ENCODE measurements around the gene MUSTN1.

Gene MUSTN1

DNA sequence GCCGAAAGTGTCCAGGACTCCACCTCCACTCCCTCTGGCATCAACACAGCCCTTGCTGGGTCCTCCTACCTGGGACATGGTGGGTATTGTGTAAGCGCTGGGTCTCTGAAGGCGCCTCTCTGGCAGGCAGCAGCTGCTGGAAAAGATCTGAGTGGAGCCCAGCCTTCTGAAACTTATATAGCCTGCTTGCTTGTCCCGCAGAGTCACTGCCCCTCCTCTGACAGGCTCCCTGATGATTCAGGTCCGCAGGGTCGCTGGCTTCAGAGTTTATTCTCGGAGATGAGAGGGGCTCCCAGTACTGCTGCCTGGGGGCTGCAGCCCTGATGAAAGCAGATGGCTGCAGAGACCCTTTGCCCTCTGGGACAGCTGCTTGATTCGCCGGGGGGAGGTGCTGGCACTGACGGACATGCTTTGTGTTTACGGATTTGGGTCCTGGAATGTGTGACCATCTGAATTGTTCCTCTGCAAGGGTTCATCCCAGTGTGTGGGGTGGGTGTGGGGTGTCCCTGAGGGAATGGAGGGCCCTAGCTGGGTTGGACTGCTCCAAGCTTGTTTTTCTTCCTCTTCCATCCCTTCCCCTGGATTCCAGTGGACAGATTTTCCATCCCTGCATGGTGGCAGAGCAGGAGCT lies at the start of gene MUSTN1:
MUSTN1 (minus strand) TSS at position 149 of the 631 bp plus-strand sequence; CDS start at position 78, 71 bp downstream.
- Histone ChIP-seq H4K20me1 (ENCODE audit: insufficient read depth, low read length) (no peaks in the 10 kb centered on the region), H3K9me2 (replicated peaks; ENCODE audit: insufficient read depth, low read length) (no peaks in the 10 kb centered on the region), H3K4me3 (ENCODE audit: low read length) (no peak within 1 kb of the TSS), H3K9me3 (replicated peaks; ENCODE audit: insufficient read depth, low read length) (no peaks in the 10 kb centered on the region), H3K36me3 (replicated peaks; ENCODE audit: insufficient read depth, low read length) (no peaks in the 10 kb centered on the region), H2AFZ (ENCODE audit: low read length) (no peak within 1 kb of the TSS), H3F3A (ENCODE audit: insufficient read depth, low read length) (no peaks in the 10 kb centered on the region), H3K79me2 (ENCODE audit: low read length) (no peaks in the 10 kb centered on the region), H3K4me1 (ENCODE audit: low read length) (no peaks in the 10 kb centered on the region), H3K9ac (ENCODE audit: low read length) (no peak within 1 kb of the TSS), H3K27me3 (replicated peaks; ENCODE audit: insufficient read depth, low read length) (no peaks in the 10 kb centered on the region), H3K4me2 (ENCODE audit: low read depth, low read length) (no peak within 1 kb of the TSS), H3K27ac (ENCODE audit: low read length) (no peak within 1 kb of the TSS)
- no peak for DNase-seq
- no peak for TF ChIP-seq EZH2 (optimal IDR thresholded peaks at IDR 0.05; ENCODE audit: low read depth, low read length)
- TF ChIP-seq EZH2phosphoT487 (IDR thresholded peaks at IDR 0.05; ENCODE audit: low read length): no peak

DNA sequence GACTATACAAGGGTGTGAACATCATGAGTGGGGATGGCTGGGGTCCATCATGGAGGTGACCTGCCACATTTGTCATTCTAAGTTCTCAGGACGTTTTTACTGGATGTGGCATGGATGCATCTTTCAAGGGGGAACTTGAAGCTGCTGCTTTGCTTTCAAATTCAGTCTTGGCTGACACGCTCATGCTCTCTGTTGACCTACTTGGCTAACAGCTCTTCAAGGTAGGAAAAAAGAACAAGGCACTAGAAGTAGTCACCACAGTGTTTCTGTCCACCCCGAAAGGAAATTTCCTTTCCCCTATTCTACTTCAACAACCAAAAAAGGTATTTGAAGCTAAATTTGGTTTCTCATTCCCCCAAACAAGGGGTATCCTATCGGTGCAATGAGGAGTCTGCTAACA lies 47.6 kb upstream of the MUSTN1 start:
- H3K9ac ChIP-seq (ENCODE audit: low read length): no peak overlapping the region
- H3K27me3 ChIP-seq (replicated peaks; ENCODE audit: insufficient read depth, low read length): no peaks in the 10 kb centered on the region
- no peak for DNase-seq
- no peaks in the 10 kb centered on the region for H3K9me3 ChIP-seq (replicated peaks; ENCODE audit: insufficient read depth, low read length)
- no peaks in the 10 kb centered on the region for H4K20me1 ChIP-seq (ENCODE audit: insufficient read depth, low read length)
- H2AFZ ChIP-seq (ENCODE audit: low read length): no peak overlapping the region
- no peaks in the 10 kb centered on the region for H3K36me3 ChIP-seq (replicated peaks; ENCODE audit: insufficient read depth, low read length)
- H3K4me1 ChIP-seq (ENCODE audit: low read length): no peaks in the 10 kb centered on the region
- H3K4me2 ChIP-seq (ENCODE audit: low read depth, low read length): no peak overlapping the region
- TF ChIP-seq, protein P1, sequence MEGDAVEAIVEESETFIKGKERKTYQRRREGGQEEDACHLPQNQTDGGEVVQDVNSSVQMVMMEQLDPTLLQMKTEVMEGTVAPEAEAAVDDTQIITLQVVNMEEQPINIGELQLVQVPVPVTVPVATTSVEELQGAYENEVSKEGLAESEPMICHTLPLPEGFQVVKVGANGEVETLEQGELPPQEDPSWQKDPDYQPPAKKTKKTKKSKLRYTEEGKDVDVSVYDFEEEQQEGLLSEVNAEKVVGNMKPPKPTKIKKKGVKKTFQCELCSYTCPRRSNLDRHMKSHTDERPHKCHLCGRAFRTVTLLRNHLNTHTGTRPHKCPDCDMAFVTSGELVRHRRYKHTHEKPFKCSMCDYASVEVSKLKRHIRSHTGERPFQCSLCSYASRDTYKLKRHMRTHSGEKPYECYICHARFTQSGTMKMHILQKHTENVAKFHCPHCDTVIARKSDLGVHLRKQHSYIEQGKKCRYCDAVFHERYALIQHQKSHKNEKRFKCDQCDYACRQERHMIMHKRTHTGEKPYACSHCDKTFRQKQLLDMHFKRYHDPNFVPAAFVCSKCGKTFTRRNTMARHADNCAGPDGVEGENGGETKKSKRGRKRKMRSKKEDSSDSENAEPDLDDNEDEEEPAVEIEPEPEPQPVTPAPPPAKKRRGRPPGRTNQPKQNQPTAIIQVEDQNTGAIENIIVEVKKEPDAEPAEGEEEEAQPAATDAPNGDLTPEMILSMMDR (IDR thresholded peaks at IDR 0.05; ENCODE audit: low read length): no peak
- TF ChIP-seq EZH2 (optimal IDR thresholded peaks at IDR 0.05; ENCODE audit: low read depth, low read length) (no peak), EZH2phosphoT487 (IDR thresholded peaks at IDR 0.05; ENCODE audit: low read length) (no peak)
- no peak overlapping the region for H3K4me3 ChIP-seq (ENCODE audit: low read length)
- no peaks in the 10 kb centered on the region for H3F3A ChIP-seq (ENCODE audit: insufficient read depth, low read length)
- peaks cover 2% of the 10 kb centered on the region for H3K79me2 ChIP-seq (ENCODE audit: low read length)
- H3K9me2 ChIP-seq (replicated peaks; ENCODE audit: insufficient read depth, low read length): no peaks in the 10 kb centered on the region
- no peak overlapping the region for H3K27ac ChIP-seq (ENCODE audit: low read length)

DNA sequence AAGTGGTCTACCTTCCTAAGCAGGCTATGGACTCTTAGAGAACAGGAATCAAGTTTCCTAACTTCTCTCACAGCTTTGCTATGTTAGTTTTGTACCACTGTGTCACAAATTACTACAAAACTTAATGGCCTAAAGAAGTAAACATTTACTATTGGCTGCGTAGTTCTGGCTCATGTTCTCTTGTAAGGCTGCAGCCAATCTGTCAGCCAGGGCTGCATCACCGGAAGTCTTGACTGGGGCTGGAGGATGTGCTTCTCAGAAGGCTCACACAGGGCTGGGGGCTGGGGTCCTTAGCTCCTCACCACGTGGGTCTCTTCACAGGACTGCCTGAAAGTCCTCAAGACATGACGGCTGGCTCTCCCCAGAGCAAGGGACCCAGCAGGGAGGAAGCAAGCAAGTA lies 47.1 kb upstream of the MUSTN1 start:
- Histone ChIP-seq H3K9me3 (replicated peaks; ENCODE audit: insufficient read depth, low read length) (no peaks in the 10 kb centered on the region), H3K27ac (ENCODE audit: low read length) (no peak overlapping the region), H2AFZ (ENCODE audit: low read length) (no peak overlapping the region), H3F3A (ENCODE audit: insufficient read depth, low read length) (no peaks in the 10 kb centered on the region), H3K27me3 (replicated peaks; ENCODE audit: insufficient read depth, low read length) (no peaks in the 10 kb centered on the region), H3K4me3 (ENCODE audit: low read length) (no peak overlapping the region), H3K79me2 (ENCODE audit: low read length) (no peaks in the 10 kb centered on the region; the same call in 1 of the 2 replicates), H3K36me3 (replicated peaks; ENCODE audit: insufficient read depth, low read length) (no peaks in the 10 kb centered on the region), H3K4me1 (ENCODE audit: low read length) (no peaks in the 10 kb centered on the region), H3K9ac (ENCODE audit: low read length) (no peak overlapping the region), H4K20me1 (ENCODE audit: insufficient read depth, low read length) (no peaks in the 10 kb centered on the region), H3K9me2 (replicated peaks; ENCODE audit: insufficient read depth, low read length) (no peaks in the 10 kb centered on the region), H3K4me2 (ENCODE audit: low read depth, low read length) (no peak overlapping the region)
- no peak for DNase-seq
- TF ChIP-seq, protein P1 (IDR thresholded peaks at IDR 0.05; ENCODE audit: low read length): no peak
- no peak for TF ChIP-seq EZH2phosphoT487 (IDR thresholded peaks at IDR 0.05; ENCODE audit: low read length)
- no peak for TF ChIP-seq EZH2 (optimal IDR thresholded peaks at IDR 0.05; ENCODE audit: low read depth, low read length)

DNA sequence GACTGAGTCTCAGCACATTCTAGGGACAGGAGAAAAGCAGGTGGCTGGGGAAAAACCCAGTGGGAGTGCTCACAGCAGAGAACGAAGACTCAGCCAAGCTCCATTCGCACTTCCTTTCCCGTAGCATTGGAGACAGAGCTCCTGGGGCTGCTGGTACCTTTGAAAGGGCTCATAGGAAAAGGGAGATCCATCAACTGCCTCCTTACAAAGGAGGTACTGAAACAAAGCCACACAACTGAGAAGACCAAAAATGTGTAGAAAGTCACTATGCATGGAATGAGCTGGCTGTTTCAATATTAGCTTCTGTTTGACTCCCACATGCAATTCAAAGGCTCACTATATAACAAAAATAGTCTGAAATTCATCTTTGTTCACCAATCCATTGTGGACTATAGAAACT lies 45.7 kb upstream of the MUSTN1 start:
- Histone ChIP-seq H3K4me3 (ENCODE audit: low read length) (no peak overlapping the region), H3K9me2 (replicated peaks; ENCODE audit: insufficient read depth, low read length) (no peaks in the 10 kb centered on the region), H3K79me2 (ENCODE audit: low read length) (no peaks in the 10 kb centered on the region; the same call in 1 of the 2 replicates), H3K36me3 (replicated peaks; ENCODE audit: insufficient read depth, low read length) (no peaks in the 10 kb centered on the region), H3K4me1 (ENCODE audit: low read length) (no peaks in the 10 kb centered on the region), H4K20me1 (ENCODE audit: insufficient read depth, low read length) (no peaks in the 10 kb centered on the region), H3F3A (ENCODE audit: insufficient read depth, low read length) (no peaks in the 10 kb centered on the region), H3K27me3 (replicated peaks; ENCODE audit: insufficient read depth, low read length) (no peaks in the 10 kb centered on the region), H3K27ac (ENCODE audit: low read length) (no peak overlapping the region), H3K4me2 (ENCODE audit: low read depth, low read length) (no peak overlapping the region), H3K9me3 (replicated peaks; ENCODE audit: insufficient read depth, low read length) (no peaks in the 10 kb centered on the region), H2AFZ (ENCODE audit: low read length) (no peak overlapping the region), H3K9ac (ENCODE audit: low read length) (no peak overlapping the region)
- TF ChIP-seq, protein P1 (IDR thresholded peaks at IDR 0.05; ENCODE audit: low read length): no peak
- TF ChIP-seq EZH2phosphoT487 (IDR thresholded peaks at IDR 0.05; ENCODE audit: low read length) (no peak), EZH2 (optimal IDR thresholded peaks at IDR 0.05; ENCODE audit: low read depth, low read length) (no peak)
- DNase-seq: no peak
